Testis (tissue), 3 donors: ENCODE results near the gene NDUFAF4. TPM values are rescaled to one million over a fixed set of nuclear protein-coding genes. Genes with fewer than 3 reads are reported as not detected.
A peak's percentile ranks its signal among the peaks of the same experiment; 100 is the strongest.

Experiments used
- DNase-seq: peaks from one replicate; pipeline ENCODE4 v3.0.0-alpha.2; 2019
- H3K27ac ChIP-seq, 2 donors: fragments of 200-600 bp; sonication (generic); one replicate each; pipeline ENCODE4 v1.5.1; 2019
- H3K27me3 ChIP-seq: fragments of 200-600 bp; sonication (generic); one replicate; pipeline ENCODE4 v1.5.1; 2019
- H3K36me3 ChIP-seq: fragments of 200-600 bp; sonication (generic); one replicate; pipeline ENCODE4 v1.5.1; 2017; ENCODE audit warnings: low read depth; ENCODE audit errors: missing control alignments
- H3K4me1 ChIP-seq: fragments of 200-600 bp; sonication (generic); one replicate; pipeline ENCODE4 v1.5.1; 2019
- H3K4me3 ChIP-seq, 2 donors: fragments of 200-600 bp; sonication (generic); one replicate each; pipeline ENCODE4 v1.5.1; 2017 to 2019
- H3K9me3 ChIP-seq: fragments of 200-600 bp; sonication (generic); one replicate; pipeline ENCODE4 v1.5.1; 2017
- CTCF ChIP-seq, 3 experiments: fragments of 450-650 bp in 2 of 3; fragments of 200-600 bp in 1 of 3; sonication (generic) in 1 of 3; IDR thresholded peaks; one replicate each; pipeline ENCODE4 v1.5.1; 2016 to 2019; ENCODE audit warnings: antibody characterized with exemption in 3 of 3, mild to moderate bottlenecking in 2 of 3, moderate library complexity in 1 of 3
- POLR2A ChIP-seq: fragments of 450-650 bp; IDR thresholded peaks from one replicate; pipeline ENCODE4 v1.6.1; 2017; ENCODE audit warnings: antibody characterized with exemption, mild to moderate bottlenecking, moderate library complexity
- WGBS, 2 donors: methylation state at CpG; one replicate each; pipeline ENCODE4 v1.1.5; 2018; 5-methylcytosine and 5-hydroxymethylcytosine counted together
- intact Hi-C: fragments of 100-400 bp; cut with DNase I; formaldehyde crosslinking; loops from one replicate; pipeline ENCODE4 v1.15.1; 2023; ENCODE audit warnings: low total_unique reads
- polyA plus RNA-seq: library from polyadenylated mRNA; stranded (reverse); fragments of 350-450 nt; fragmentation: Illumina TruSeq; extraction: RNeasy Lipid Tissue Mini Kit (QIAGEN cat#74804); gene quantifications from one replicate; pipeline ENCODE4 v1.2.3, GENCODE V29; 2014; ENCODE audit warnings: low read depth, low replicate concordance; ENCODE audit not compliant: insufficient read depth
- total RNA-seq, 2 donors: library from RNA; depleted of rRNA; stranded (reverse); fragments of >200 nt; gene quantifications; one replicate each; pipeline ENCODE4 v1.2.3, GENCODE V29; 2016

Gene NDUFAF4
- total and polyA plus RNA-seq, 3 donors from 2014 or later: 19.0 to 22.2 (median 19.1) TPM

GRCh38 chr6:96940322-96940721 is 42.6 kb upstream of the NDUFAF4 start:
- intact Hi-C loops: no loop called here
- DNase-seq: no peak
- Histone ChIP-seq H3K36me3 (no peaks in the 10 kb centered on the region), H3K27ac (no peak overlapping the region), H3K4me3 (no peak overlapping the region), H3K9me3 (no peaks in the 10 kb centered on the region), H3K4me1 (no peaks in the 10 kb centered on the region), H3K27me3 (no peaks in the 10 kb centered on the region)
- TF ChIP-seq POLR2A: no peak
- TF ChIP-seq CTCF (IDR thresholded peaks at IDR 0.05): no peak

- no peaks in the 10 kb centered on the region for H3K9me3 ChIP-seq
- H3K27ac ChIP-seq: no peak overlapping the region
- WGBS, 2 donors: 72 to 80% methylated on average over 4 of the region's 4 CpGs
- peak; percentile 50 for DNase-seq
- TF ChIP-seq CTCF (IDR thresholded peaks at IDR 0.05): no peak
- no peak for TF ChIP-seq POLR2A
- H3K27me3 ChIP-seq: no peaks in the 10 kb centered on the region
- H3K4me1 ChIP-seq: no peaks in the 10 kb centered on the region
- no peaks in the 10 kb centered on the region for H3K36me3 ChIP-seq
- no peak overlapping the region for H3K4me3 ChIP-seq
- intact Hi-C loops: no loop called here
These were observed 41.5 kb upstream of the NDUFAF4 start for GRCh38 chr6:96939007-96939805.

DNA sequence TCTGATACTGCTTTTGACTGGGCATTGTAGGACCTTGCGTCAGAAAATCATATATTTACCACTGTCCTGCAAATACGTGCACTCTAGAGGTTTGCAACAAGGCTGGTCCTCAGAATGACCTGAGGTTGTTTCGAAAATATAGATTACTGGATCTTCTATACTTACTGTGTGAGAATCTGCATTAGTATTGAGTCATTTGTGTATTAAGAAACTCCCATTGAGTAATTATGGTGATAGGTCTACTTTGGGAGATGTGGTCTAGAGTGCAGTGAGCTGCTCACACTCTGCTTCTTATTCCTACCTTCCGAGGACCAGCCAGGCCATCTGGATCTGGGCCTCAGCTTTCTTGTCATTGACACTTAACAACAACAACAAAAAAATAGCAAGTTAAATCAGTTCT is 36.4 kb upstream of the NDUFAF4 start:
- WGBS, 2 donors: 92 to 93% methylated on average over 4 of the region's 4 CpGs
- no peaks in the 10 kb centered on the region for H3K4me1 ChIP-seq
- H3K4me3 ChIP-seq: no peak overlapping the region
- DNase-seq: no peak
- H3K27ac ChIP-seq: no peak overlapping the region
- no peaks in the 10 kb centered on the region for H3K9me3 ChIP-seq
- H3K36me3 ChIP-seq: no peaks in the 10 kb centered on the region
- no peaks in the 10 kb centered on the region for H3K27me3 ChIP-seq
- TF ChIP-seq CTCF (IDR thresholded peaks at IDR 0.05): no peak
- TF ChIP-seq POLR2A: no peak
- intact Hi-C loops: no loop called here

- intact Hi-C loops: no loop called here
These were observed 33.5 kb upstream of the NDUFAF4 start for GRCh38 chr6:96931198-96931597.

More at GRCh38 chr6:96931198-96931597, 33.5 kb upstream of the NDUFAF4 start:
- Histone ChIP-seq H3K36me3 (no peaks in the 10 kb centered on the region), H3K27ac (no peak overlapping the region), H3K4me3 (no peak overlapping the region), H3K27me3 (no peaks in the 10 kb centered on the region), H3K9me3 (no peaks in the 10 kb centered on the region), H3K4me1 (no peaks in the 10 kb centered on the region)
- WGBS, 2 donors: 77 to 85% methylated on average over 2 of the region's 2 CpGs
- no peak for DNase-seq
- no peak for TF ChIP-seq CTCF (IDR thresholded peaks at IDR 0.05)
- no peak for TF ChIP-seq POLR2A
